Retinal pigment epithelial cell (primary cell): ENCODE results near the gene PFAS.
A peak's percentile ranks its signal among the peaks of the same experiment; 100 is the strongest.

Experiments
- DNase-seq: peaks from one replicate; pipeline ENCODE4 v3.0.0-alpha.2; 2010; ENCODE audit warnings: low read depth
- H3K4me3 ChIP-seq: 2 replicates; pipeline ENCODE4 v1.5.1; 2011; ENCODE audit warnings: mild to moderate bottlenecking, low read length, control low read depth, moderate library complexity
- CTCF ChIP-seq: conservative IDR thresholded peaks from 2 replicates; pipeline ENCODE4 v1.5.1; 2011; ENCODE audit warnings: low read depth, low read length, control low read depth, inconsistent platforms

The PFAS gene

GRCh38 chr17:8287651-8288335 lies 38.7 kb downstream of the PFAS start:
- DNase-seq, result no peak
- H3K4me3 ChIP-seq, result peak overlapping the region; percentile 86
- TF ChIP-seq CTCF, result no peak

- peak; percentile 47 for DNase-seq
- TF ChIP-seq CTCF, result no peak
- peak within 1 kb of the TSS; percentile 86 for H3K4me3 ChIP-seq
These were observed 39.4 kb downstream of the PFAS start, which contains the start of gene RANGRF for GRCh38 chr17:8288336-8289102. Gene RANGRF, plus strand, starts transcription at chr17:8288670. Its CDS starts 119 bp downstream, at chr17:8288789.

- no peak for TF ChIP-seq CTCF
- H3K4me3 ChIP-seq, result peak overlapping the region; percentile 86
- no peak for DNase-seq
These were observed 40.0 kb downstream of the PFAS start for GRCh38 chr17:8289103-8289397.

- no peak for TF ChIP-seq CTCF
- DNase-seq, result no peak
- no peak overlapping the region for H3K4me3 ChIP-seq
These were observed 41.0 kb downstream of the PFAS start for GRCh38 chr17:8290043-8290442.

- TF ChIP-seq CTCF, result no peak
- no peak for DNase-seq
- no peak overlapping the region for H3K4me3 ChIP-seq
These were observed 43.7 kb downstream of the PFAS start for GRCh38 chr17:8292639-8293395.

- no peak for TF ChIP-seq CTCF
- no peak for DNase-seq
- no peak overlapping the region for H3K4me3 ChIP-seq
These were observed 45.3 kb downstream of the PFAS start for GRCh38 chr17:8294361-8294760.
